Measurements from ENCODE around the gene RAD51B. TPM values are rescaled to one million over a fixed set of nuclear protein-coding genes. Genes with fewer than 3 reads are reported as not detected.

RAD51B gene
- total RNA-seq, 4 donors from 2014 or later, result 19.6 to 39.7 (median 25.4) TPM

DNA sequence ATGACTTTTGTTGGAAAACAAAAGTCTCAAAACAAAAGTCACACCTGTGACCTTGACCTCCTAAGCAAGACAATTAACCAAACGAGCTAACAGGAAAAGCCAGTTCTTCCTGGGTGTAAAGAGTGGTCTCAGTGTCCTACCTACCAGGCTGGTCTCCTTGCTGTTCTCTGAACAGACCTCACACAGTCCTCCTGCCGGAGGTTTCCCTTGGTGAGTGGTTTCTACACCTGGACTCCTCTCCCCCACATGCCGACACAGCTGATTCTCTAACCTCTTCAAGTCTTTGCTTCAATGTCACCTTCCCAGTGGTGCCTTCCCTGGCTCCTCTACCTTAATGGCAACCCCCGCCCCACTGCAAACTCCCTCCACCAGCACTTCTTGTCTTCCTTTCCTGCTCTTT lies 734.7 kb downstream of the RAD51B start:
- H3K4me3 ChIP-seq, result no peak overlapping the region
- peaks cover 68% of the 10 kb centered on the region for H3K4me1 ChIP-seq
- no peaks in the 10 kb centered on the region for H3K27me3 ChIP-seq
- no peaks in the 10 kb centered on the region for H3K9me3 ChIP-seq
- H3K36me3 ChIP-seq, result no peaks in the 10 kb centered on the region
- no peak for TF ChIP-seq EP300 (IDR thresholded peaks at IDR 0.05)
- TF ChIP-seq, protein P1, sequence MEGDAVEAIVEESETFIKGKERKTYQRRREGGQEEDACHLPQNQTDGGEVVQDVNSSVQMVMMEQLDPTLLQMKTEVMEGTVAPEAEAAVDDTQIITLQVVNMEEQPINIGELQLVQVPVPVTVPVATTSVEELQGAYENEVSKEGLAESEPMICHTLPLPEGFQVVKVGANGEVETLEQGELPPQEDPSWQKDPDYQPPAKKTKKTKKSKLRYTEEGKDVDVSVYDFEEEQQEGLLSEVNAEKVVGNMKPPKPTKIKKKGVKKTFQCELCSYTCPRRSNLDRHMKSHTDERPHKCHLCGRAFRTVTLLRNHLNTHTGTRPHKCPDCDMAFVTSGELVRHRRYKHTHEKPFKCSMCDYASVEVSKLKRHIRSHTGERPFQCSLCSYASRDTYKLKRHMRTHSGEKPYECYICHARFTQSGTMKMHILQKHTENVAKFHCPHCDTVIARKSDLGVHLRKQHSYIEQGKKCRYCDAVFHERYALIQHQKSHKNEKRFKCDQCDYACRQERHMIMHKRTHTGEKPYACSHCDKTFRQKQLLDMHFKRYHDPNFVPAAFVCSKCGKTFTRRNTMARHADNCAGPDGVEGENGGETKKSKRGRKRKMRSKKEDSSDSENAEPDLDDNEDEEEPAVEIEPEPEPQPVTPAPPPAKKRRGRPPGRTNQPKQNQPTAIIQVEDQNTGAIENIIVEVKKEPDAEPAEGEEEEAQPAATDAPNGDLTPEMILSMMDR (IDR thresholded peaks at IDR 0.05), result no peak
- TF ChIP-seq POLR2A (IDR thresholded peaks at IDR 0.05), result no peak
- TF ChIP-seq POLR2AphosphoS5 (IDR thresholded peaks at IDR 0.05), result no peak
- DNase-seq (ENCODE audit: low spot score in 2 of 2), result peak in 1 of 2 donors; percentile 50
- H3K27ac ChIP-seq, result peak overlapping the region; percentile 88
- WGBS, result 75% methylated on average over 4 of the region's 4 CpGs

DNA sequence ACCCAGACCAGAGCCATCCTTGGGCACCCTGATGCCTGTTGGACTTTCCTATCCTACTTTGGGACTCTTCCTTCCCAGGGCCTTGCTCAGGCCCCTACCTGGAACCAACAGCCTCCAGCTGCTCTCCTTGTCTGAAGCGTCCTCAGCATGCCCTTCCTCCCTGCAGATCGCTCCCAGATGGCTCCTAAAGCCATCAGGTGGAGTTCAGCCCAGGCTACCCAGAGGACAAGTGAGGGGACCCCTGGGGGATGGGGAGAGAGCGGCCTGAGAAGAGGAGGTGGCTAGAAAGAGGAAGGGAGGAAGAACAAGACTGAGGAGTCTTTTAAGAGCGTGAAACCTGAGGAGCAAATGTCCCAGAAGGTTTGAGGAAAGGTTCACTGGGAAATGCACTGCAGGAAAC lies 736.7 kb downstream of the RAD51B start:
- H3K36me3 ChIP-seq, result no peaks in the 10 kb centered on the region
- peak overlapping the region; percentile 88 for H3K27ac ChIP-seq
- no peaks in the 10 kb centered on the region for H3K27me3 ChIP-seq
- peaks cover 55% of the 10 kb centered on the region for H3K4me1 ChIP-seq
- DNase-seq (ENCODE audit: low spot score in 2 of 2), result peak in 1 of 2 donors; percentile 21
- 95% methylated on average over 4 of the region's 4 CpGs for WGBS
- TF ChIP-seq, protein P1 (IDR thresholded peaks at IDR 0.05), result no peak
- no peak for TF ChIP-seq POLR2A (IDR thresholded peaks at IDR 0.05)
- TF ChIP-seq EP300 (IDR thresholded peaks at IDR 0.05), result no peak
- TF ChIP-seq POLR2AphosphoS5 (IDR thresholded peaks at IDR 0.05), result no peak
- no peak overlapping the region for H3K4me3 ChIP-seq
- H3K9me3 ChIP-seq, result no peaks in the 10 kb centered on the region

DNA sequence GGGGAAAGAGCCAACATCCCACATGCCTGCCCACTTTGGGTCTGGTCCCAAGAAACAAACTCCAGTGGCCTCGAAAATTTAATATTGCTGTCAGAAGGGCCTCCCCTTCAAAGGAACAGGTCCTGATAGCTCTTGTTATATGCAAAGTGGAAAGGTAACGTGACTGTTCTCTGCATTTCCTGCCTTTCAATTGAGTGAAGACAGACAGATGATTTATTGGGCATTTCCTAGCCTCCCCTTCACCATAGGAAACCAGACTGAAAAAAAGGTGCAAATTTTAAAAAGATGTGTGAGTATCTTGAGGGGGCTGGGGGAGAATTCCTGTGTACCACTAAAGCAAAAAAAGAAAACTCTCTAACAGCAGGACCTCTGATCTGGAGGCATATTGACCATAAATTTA lies 738.1 kb downstream of the RAD51B start:
- Histone ChIP-seq H3K4me3 (no peak overlapping the region), H3K27ac (no peak overlapping the region), H3K9me3 (no peaks in the 10 kb centered on the region), H3K27me3 (no peaks in the 10 kb centered on the region), H3K36me3 (no peaks in the 10 kb centered on the region), H3K4me1 (peaks cover 55% of the 10 kb centered on the region)
- TF ChIP-seq EP300 (IDR thresholded peaks at IDR 0.05) (no peak), POLR2A (IDR thresholded peaks at IDR 0.05) (no peak)
- DNase-seq (ENCODE audit: low spot score in 2 of 2), result peak in 1 of 2 donors; percentile 6
- WGBS, result 76% methylated on average over 2 of the region's 2 CpGs

DNA sequence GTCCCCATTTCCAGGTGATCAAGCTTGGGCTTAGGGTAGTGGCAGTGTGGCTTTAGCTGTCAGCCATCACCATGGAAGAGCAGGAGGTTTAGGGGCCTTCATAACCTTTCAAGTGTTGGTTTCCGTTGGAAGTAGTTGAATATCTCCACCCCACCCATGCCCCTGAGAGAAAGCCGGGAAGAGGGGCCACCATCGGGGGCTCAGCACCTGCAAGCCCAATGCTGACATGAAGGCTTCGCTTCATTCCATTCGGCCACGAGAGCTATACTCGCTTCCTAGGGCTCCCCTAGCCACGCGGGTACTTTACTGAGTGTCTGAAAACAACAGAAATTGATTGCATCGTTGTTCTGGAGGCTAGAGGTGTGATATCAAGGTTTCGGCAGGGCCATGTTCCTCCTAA lies 738.5 kb downstream of the RAD51B start:
- Histone ChIP-seq H3K9me3 (no peaks in the 10 kb centered on the region), H3K27ac (no peak overlapping the region), H3K27me3 (no peaks in the 10 kb centered on the region), H3K36me3 (no peaks in the 10 kb centered on the region), H3K4me1 (peaks cover 55% of the 10 kb centered on the region), H3K4me3 (no peak overlapping the region)
- DNase-seq (ENCODE audit: low spot score in 2 of 2), result peak in 1 of 2 donors; percentile 29
- WGBS, result 89% methylated on average over 11 of the region's 11 CpGs
- TF ChIP-seq, protein P1 (IDR thresholded peaks at IDR 0.05), result no peak
- TF ChIP-seq EP300 (IDR thresholded peaks at IDR 0.05), result no peak
- TF ChIP-seq POLR2AphosphoS5 (IDR thresholded peaks at IDR 0.05), result no peak
- TF ChIP-seq POLR2A (IDR thresholded peaks at IDR 0.05), result no peak

DNA sequence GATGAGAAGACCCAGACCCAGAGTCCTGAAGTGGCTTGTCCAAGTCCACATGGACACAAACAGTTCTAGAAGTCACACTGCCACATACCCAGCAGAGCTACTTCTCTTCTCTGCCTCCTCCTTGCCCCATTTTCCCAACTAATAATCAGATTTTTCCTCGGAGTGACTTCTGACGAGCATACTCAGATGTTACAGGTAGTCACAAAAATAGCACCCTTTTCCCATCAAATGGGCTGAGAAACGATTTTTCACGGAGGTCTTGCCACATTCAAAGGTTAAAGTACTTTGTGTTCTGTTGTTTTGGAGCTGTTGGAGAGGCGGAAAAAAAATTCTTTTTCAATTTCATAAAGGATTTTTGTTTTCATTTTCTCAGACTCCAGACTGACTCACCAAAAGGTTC lies 740.4 kb downstream of the RAD51B start:
- 87% methylated on average over 5 of the region's 5 CpGs for WGBS
- H3K4me3 ChIP-seq, result no peak overlapping the region
- no peaks in the 10 kb centered on the region for H3K9me3 ChIP-seq
- no peaks in the 10 kb centered on the region for H3K36me3 ChIP-seq
- H3K27me3 ChIP-seq, result no peaks in the 10 kb centered on the region
- H3K27ac ChIP-seq, result no peak overlapping the region
- no peak for TF ChIP-seq POLR2AphosphoS5 (IDR thresholded peaks at IDR 0.05)
- TF ChIP-seq, protein P1 (IDR thresholded peaks at IDR 0.05), result no peak
- no peak for TF ChIP-seq POLR2A (IDR thresholded peaks at IDR 0.05)
- TF ChIP-seq EP300 (IDR thresholded peaks at IDR 0.05), result no peak
- H3K4me1 ChIP-seq, result peaks cover 55% of the 10 kb centered on the region
- no peak for DNase-seq (ENCODE audit: low spot score in 2 of 2)

DNA sequence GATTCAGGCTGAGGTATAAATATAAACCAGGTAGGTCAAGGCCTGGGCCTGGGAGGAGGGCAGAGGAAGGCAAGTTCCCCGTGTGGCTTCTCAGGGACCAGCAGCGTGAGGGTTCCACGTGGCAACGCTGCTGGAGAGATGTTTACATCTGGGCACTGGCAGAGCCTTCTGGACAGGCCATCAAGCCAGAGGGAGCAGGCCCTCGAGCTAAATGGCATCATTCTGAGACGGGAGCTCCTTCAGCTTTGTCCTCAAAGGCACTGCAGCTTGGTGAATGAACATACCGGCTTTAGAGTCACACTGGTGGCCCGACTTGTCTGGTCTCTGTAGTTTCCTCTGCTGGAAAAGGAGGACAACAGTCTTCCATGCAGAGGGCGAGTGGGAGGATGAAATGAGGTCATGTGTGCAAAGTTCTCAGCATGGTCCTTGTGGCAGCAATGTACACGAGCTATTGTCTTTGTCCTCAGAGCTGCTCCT lies 742.0 kb downstream of the RAD51B start:
- H3K27me3 ChIP-seq, result no peaks in the 10 kb centered on the region
- peaks cover 59% of the 10 kb centered on the region for H3K4me1 ChIP-seq
- no peak for TF ChIP-seq EP300 (IDR thresholded peaks at IDR 0.05)
- TF ChIP-seq, protein P1 (IDR thresholded peaks at IDR 0.05), result no peak
- H3K4me3 ChIP-seq, result no peak overlapping the region
- H3K27ac ChIP-seq, result peak overlapping the region; percentile 84
- H3K36me3 ChIP-seq, result no peaks in the 10 kb centered on the region
- no peaks in the 10 kb centered on the region for H3K9me3 ChIP-seq
- WGBS, result 68% methylated on average over 10 of the region's 10 CpGs
- DNase-seq (ENCODE audit: low spot score in 2 of 2), result peak in 1 of 2 donors; percentile 46
